GM19025 (cell line): ENCODE data around the gene PTPRJ.
A peak's percentile ranks its signal among the peaks of the same experiment; 100 is the strongest.
"Not testable (repeated sequence)": the region's sequence is repeated elsewhere in the genome, so short reads cannot be mapped to it uniquely, and the experiment has no call there.

Experiments used
- ATAC-seq: cut with Tn5 transposase; IDR thresholded peaks from one replicate; pipeline ENCODE4 v1.9.1; 2021; ENCODE audit warnings: mild to moderate bottlenecking, low read depth, moderate library complexity; ENCODE audit not compliant: unreplicated experiment

Gene PTPRJ

DNA sequence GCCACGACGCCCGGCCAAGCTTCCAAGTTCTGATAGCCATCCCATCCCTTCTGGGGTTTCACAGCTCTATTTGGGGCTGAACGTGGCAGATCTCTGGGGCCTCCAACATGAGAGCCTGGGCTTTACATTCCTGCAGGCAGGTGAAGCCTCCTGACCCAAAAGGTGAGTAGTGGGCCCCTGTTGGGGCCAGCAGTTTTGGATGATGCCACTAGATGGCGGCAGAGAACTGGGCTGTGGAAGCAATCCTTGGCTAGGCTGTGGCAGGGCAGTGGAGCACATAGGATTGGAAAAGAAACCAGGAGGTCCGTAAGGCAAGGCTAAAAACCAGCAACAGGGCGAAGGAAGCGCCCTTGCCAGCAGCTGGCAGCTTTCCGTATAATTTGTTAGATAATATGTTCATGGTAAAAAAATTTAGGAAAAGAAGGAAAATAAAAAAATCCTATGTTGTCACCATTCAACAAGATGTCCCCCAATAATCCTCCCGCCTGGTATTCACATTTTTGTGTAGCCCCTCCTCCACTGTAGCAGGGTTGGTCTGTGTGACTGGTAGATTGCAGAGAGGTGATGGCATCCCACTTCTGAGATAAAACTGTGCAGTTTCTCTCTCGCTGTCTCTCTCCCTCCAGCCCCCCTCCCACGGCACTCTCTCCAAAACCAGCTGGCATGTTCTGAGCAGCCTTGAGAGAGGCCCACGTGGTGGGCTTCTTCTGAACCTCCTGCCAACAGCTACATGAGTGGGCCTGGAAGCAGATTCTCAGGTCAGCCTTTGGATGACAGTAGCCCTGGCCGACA is 192.7 kb downstream of the PTPRJ start:
- ATAC-seq = peak; percentile 84

DNA sequence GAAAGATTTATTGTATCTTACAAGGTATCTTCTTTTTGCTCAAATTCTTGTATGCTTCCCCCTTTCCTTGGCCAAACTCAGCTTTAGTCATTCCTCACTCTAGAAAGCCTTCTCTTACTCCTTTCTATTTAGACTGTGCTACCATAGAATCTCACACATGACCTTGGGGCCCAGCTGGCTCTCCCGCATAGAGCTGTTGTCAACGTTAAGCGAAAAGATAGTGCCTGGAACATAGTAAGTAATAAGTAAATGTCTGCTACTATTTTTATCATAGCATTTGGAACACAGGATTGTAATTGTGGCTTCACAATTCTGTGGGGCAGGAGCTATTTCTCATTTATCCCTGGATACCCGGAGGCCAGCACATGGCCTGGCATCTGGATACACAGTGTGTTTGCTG is 197.3 kb downstream of the PTPRJ start:
- no peak for ATAC-seq

DNA sequence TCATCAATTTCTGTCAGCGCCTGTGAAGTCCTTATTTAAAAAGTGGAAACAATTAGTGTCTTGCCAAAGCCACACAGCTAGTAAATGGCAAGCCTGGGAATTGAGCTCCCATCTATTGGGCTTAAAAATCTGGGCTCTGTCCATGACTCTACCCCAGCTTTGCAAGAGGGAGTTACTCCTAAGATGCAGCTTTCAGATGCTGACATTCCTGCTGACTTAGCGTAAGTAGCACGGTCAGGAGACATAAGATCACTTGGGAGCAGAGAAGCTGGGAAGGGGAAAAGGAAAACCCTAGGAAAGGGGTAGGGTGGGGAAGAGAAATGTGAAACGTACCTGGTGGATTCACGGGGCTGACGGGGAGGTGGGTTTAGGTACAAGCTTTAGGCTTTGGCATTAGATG is 200.3 kb downstream of the PTPRJ start:
- ATAC-seq = no peak

DNA sequence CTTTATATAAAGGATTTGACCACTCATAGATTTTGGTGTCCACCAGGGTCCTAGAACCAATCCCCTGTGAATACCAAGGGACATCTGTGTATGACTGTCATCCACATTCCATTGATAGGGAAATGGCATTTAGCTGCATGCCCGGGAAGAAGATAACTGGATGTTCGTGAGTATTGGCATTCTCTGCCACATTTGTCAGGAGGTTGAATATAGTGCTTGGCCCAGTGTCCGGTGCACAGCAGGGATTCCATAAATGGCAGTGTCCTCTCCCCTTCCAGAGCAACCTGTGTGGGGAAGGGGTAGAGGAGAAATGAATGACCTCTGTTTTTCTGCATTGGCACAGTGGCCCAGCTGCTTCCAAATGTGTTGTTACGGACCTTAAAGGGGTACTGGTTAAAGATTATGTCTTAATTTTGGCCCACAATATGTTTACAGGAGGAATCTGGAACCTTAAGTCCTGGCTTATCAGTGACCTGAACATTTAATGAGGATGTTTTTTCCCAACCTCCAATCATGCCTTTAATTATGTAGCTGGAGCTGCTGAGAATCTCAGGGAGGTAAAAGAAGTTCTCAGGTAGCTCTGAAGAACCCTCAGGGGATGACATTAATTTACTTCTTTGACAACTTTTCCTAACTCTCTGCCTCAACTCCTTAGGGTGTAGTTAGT is 202.6 kb downstream of the PTPRJ start:
- ATAC-seq = no peak

DNA sequence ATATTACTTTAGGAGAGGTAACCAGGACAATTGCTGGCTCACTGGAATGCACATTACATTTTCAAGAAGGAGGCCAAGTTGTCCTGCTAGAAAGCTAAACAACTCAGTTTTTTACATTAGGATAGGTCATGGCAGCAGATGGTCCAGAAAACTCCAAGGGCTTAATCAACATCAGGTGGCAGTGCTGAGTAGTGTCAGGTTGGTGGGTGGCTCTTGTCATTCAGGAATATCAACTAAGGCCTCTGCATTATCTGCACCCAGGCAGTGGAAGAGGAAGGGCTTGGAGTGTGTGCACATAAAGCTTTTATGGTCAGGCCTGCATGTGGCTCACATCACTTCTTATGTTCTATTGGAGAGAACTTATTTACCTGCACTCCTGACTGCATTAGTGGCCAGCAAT is 204.1 kb downstream of the PTPRJ start:
- no peak for ATAC-seq

DNA sequence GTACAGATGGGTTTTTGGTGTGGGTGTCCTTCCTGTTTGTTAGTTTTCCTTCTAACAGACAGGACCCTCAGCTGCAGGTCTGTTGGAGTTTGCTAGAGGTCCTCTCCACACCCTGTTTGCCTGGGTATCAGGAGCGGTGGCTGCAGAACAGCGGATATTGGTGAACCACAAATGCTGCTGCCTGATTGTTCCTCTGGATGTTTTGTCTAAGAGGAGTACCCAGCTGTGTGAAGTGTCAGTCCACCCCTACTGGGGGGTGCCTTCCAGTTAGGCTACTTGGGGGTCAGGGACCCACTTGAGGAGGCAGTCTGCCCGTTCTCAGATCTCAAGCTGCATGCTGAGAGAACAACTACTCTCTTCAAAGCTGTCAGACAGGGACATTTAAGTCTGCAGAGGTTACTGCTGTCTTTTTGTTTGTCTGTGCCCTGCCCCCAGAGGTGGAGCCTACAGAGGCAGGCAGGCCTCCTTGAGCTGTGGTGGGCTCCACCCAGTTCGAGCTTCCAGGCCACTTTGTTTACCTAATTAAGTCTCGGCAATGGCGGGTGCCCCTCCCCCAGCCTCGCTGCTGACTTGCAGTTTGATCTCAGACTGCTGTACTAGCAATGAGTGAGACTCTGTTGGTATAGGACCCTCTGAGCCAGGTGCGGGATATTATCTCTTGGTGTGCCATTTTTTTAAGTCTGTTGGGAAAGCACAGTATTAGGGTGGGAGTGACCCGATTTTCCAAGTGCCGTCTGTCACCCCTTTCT is 210.7 kb downstream of the PTPRJ start:
- ATAC-seq = not testable (repeated sequence)

DNA sequence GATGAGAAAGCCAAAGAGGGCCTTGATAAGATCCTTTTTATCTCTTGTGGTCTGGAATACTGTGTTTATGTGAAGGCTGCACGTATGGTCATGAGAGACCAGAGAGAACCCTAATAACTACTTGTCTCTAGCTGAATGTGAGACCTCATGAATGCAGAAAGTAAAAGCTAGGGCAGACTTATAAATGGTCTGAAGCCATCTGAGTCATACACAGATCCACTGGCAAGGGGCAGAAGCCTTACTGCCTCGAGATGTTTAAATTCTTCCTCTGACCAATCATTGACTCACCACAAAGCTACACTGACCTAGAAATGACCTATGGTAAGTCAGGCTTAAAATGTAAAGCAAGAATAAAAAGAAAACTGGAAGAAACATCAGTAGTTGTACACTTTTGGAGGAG is 213.5 kb downstream of the PTPRJ start:
- no peak for ATAC-seq

DNA sequence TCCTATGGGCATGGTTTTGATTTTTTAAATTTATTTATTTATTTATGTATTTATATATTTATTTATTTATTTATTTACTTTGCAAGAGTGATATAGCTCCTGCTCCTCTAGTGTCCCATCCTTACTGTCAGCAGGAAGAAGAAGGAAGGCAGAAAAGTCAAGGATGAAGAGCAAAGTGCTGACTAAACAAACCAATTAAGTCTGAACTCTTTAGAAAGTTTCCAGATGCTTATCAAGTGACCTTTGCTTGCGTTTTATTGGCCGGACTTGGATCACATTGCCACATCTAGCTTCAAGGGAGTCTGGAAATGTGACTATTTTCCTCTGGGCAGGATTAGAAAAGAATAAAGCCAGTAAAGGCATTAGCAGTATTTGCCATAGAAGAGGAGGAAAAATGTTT is 227.5 kb downstream of the PTPRJ start:
- ATAC-seq = no peak

DNA sequence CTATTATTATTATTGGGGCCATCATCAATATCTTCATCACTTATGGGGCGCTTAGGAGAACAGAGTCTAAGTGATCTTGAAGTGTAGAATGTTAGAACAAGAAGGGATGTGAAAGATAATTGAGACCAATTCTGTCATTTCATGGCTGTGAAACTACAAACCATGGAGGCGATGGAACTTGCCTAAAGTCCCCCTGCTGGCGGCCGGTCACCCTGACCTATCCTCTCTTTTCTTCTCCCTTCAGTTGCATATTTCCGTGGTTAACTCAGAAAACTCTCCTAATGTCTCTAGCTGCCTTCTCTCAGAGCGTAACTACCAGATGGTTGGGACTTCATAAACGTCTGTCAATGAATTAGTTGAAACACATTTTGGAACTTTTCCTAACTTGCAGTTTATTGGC is 229.7 kb downstream of the PTPRJ start:
- no peak for ATAC-seq

DNA sequence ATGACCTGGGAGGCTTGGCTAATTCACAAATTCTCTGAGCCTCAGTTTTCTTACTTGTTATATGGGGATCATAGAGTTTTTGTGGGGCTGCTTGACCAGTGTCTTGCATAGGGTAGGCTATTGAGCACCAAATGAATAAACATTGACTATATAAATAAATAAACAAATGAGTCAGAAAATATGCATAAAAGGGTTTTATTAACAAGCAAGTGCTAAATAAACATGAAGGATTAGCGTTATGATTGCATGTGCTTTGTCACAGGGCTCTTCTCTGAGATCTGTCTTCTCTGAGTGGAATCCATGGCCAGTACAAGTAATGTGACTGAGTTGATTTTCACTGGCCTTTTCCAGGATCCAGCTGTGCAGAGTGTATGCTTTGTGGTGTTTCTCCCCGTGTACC is 236.2 kb downstream of the PTPRJ start, which contains the start of gene OR4B1:
Gene OR4B1 (plus strand): TSS at position 301 of the 400 bp plus-strand sequence. CDS start 0 bp downstream, at position 301.
- ATAC-seq = no peak
